ENCODE measurements around the gene SH2D3C. TPM values are rescaled to one million over a fixed set of nuclear protein-coding genes. Genes with fewer than 3 reads are reported as not detected.

SH2D3C gene
- total RNA-seq, 1 experiment from 2014 or later = not detected

DNA sequence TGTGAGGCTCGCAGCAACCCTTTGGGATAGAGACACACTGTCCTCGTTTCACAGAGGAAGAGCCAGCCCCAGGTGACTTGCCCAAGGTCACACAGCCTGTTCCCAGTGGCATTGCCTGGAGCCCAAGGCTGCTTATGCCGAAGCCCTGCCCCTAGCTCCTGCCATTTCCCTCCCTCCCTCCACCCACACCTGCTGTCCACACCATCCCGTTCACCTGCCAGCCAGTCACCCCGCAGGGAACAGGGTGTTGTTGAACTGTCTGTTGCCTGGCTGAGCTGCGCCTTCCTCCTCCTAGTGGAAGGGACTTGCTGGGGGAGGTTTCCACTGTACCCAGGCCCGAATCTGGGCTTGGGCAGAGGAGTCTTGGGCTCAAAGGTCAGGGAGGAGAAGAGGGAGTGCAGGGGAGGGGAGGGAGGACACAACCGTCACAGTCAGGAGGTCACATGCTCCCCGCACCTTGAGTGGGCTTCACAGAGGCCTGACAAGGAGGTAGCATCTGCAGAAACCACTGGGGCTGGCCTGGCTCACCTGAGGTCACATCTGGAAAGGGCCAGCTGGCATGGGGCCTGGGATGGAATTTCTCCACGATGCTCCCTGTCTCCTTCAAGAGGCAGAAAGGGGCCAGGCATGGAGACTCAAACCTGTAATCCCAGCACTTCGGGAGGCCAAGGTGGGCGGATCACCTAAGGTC lies 56.3 kb downstream of the SH2D3C start:
- no peak for DNase-seq (ENCODE audit: low read depth)

DNA sequence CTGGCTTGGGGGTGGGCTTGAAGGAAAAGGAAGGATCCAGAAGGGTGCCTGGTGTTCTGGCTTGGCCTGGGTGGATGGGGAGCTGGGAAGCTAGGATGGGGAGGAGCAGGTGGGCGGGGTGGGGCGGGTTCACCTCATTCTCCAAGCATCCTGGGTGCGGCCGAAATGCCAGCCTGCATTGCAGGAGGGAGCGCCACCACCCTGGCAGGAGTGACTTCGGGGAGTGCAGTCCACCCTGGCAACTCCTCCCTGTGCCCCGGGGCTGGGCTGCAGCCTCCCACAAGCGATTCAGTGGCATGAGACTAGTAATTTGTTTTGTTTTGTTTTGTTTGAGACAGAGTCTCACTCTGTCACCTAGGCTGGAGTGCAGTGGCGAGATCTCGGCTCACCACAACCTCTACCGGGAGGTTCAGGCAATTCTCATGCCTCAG lies 57.1 kb downstream of the SH2D3C start:
- DNase-seq (ENCODE audit: low read depth) = no peak

DNA sequence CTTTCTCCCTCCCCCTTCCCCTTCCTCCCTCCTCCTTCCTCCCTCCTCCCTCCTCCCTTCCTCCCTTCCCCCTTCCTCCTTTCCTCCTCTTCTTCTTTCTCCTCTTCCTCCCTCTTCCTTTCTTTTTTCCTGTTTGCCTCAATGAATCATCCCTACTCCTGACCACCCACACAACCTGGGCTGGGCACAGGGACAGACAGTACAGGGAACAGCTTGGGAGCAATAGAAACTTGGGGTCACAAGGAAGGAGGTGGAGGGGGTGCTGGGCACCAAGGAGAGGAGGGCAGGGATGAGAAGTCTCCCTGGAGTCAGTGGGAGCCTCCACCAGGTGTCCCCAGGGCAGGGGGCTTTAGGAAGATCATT lies 57.6 kb downstream of the SH2D3C start:
- no peak for DNase-seq (ENCODE audit: low read depth)

DNA sequence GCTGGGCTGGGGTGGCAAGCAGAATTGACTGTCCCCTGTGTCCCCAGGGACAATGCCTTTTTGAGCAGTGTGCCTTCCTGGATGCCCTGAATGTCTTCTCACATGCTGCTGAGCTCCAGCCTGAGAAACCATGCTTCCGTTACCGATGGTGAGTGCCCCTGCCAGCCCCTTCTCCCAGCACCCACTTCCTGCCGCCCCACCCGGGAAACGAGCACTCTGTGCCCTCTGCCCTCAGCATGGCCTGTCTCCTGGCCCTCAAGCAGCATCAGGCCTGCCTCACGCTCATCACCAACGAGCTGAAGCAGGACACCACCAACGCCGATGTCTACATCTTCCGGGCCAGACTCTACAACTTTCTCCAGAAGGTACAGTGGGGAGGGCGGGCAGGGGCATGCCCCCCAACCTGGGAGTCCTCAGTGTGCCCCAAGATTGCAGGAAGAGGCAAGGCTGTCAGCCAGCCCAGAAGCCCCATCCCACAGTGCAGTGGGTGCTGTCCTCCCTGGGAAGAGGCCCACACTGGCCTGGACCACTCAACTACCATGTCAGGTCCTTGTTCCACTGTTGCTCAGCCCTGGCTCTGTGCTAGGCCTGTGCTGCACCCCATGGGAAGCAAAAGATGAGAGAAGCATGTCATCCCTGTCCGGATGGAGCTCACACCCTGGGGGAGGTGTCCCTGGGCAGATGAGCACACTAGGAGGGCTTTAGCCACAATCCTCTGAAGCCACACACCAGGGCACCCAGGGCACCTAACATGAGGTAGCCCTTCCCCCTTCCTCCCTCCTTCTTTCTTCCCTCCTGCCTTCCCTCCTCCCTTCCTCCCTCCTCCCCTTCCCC lies 58.2 kb downstream of the SH2D3C start:
- no peak for DNase-seq (ENCODE audit: low read depth)

DNA sequence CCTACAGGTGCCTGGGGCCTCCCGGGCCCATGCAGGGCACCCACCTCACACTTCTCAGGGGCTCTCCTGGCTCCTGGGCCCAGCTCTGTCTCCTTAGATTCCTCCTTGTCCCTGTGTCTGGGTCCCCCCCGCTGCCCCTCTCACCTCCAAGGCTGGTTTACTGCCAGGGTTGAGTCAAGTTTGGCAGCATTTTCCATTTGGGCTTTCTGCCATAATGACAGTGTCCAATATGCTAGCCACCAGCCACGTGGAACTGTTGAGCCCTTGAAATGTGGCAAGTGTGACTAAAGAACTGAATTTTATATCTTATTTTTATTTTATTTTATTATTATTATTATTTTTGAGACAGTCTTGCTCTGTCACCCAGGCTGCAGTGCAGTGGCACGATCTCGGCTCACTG lies 60.7 kb downstream of the SH2D3C start:
- DNase-seq (ENCODE audit: low read depth) = no peak

DNA sequence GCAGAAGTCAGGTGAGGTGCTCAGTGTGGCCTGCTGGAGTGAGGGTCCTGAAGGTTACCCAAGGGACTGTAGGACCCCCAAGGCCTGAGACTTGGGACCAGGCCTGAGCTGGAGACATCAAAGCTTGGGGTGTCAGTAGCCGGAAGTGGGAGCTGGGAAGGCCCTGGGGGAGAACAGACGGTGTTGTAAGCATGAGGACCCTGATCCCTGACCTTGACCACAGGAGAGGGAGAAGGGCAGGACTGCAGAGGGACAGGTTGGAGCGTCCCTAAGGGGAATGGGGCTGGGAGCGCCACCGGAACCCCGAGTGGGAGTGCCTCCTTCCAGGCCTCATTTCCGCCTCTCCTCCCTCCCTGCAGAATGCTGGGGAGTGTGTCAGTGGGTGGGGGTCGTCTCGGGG lies 62.1 kb downstream of the SH2D3C start:
- DNase-seq (ENCODE audit: low read depth) = no peak

DNA sequence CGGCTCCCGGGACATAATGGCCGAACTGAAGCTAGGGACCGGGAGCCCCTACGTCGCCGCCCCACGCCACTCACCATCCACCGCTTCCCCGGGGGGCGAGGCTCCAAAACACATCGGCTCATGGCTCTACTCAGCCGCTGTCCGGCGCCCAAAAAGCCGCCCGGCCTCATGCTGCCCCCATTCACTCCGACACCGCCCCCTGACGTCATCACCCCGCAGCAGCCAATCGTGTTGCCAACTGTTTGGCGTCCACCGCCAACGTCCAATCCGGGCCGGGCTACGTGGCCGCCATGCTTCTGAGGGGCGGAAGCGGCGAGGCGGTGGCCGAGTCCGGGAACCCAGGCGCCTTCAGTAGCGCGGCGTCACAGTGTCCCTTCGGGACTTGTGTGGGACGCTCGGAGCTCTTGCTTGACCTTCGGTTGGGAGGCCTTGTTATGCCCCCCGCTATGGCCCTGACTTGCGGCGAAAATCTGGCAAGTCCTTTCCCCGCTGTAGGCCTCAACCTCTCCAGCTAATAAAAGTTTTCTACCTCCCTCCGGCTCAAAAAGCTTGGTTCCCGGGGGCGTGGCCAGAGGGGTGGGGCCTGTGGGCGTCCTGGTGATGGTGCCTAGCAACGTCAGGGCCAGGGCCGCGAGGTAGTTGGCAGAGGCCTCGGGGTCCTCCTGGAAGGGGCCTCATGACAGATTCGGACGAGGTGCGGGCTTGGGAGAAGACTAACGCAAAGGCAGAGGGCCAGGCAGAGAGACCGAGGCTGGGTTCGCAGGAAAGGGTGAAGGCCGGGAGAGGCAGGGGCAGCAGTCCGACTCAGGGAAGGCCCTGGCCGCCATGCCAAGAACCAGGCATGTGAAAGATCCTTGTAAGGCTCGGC lies 62.8 kb downstream of the SH2D3C start, which contains the start of the genes PTRH1 and TTC16:
Gene PTRH1 (minus strand): TSS at position 194 of the 868 bp plus-strand sequence. CDS start 24 bp downstream, at position 170.
Gene TTC16 (plus strand): TSS at position 610 of the 868 bp plus-strand sequence. CDS start 67 bp downstream, at position 677.
- peak; percentile 94 for DNase-seq (ENCODE audit: low read depth)

DNA sequence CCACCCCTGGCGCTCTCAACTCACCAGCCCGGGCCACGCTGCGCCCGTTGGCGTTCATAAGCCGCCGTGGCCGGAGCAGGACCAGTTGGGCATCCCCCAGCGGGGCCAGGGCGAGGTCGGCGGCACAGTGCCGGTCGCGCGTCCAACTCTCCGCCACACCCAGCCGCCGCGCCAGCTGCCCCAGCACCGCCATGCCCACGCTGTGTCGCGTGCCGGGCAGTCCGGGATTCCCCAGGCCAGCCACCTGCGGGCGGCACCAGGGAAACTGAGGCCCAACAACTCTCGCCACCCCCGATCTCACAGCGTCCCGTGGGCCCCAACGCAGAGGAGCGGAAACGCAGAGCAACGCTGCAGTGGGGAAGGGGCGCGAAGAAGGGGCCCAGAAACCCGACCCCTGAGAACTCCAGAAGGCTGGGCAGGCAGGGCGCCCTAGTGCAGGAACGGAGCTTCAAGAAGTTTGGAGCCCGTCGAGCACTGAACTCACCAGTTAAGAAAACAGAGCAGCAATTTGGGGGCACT lies 63.5 kb downstream of the SH2D3C start:
- DNase-seq (ENCODE audit: low read depth) = no peak

DNA sequence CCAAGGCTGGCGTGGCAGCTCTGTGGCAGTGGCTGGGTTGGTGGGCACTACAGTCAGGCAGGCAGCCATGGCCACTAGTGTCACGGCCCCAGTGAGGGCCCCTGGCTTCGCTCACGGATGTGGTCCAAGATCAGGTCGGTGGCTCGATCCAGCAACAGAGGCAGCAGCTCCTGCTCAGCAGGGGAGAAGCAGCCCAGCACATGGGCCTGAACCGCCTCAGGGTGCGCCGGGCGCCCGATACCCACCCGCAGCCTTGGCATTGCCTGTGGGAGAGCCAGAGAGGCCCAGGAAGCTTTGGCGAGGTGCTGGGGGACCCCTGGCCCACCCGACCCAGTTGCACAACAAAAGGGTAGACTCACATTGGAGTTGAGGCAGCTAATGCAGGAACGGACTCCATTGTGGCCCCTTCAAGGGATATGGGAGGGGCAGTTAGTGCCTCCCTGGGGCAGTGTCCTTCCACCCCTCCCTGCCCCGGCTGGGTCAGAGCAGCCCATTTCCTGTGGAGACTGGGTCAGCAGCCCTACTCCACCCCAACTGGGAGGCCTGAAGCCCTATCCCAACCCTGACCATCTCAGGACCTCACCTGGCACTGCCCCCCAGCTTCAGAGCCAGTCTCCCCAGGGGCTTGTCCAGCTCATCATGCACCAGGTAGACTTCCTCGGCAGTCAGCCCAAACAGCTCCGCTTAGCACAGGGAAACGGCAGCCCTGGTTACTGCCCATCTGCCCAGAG lies 64.3 kb downstream of the SH2D3C start:
- DNase-seq (ENCODE audit: low read depth) = no peak

DNA sequence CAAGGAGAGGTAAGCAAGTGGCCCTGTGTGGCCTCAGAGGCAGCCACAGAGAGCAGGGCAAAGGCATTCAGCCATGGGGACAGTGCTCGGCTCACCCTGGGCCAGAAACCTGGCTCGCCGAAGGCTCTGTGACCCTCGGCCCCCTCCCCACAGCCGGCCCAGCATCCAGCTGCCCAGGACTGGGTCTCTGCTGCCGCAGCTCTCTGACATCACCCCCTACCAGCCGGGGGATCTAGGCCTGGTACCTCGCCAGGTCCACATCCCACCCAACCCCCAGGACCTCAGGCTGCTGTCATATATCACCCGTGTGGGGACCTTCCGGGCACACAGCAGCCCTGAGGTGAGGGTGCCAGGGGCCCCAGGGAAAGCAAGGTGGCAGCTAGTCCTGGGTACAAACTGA lies 65.6 kb downstream of the SH2D3C start:
- DNase-seq (ENCODE audit: low read depth) = no peak

DNA sequence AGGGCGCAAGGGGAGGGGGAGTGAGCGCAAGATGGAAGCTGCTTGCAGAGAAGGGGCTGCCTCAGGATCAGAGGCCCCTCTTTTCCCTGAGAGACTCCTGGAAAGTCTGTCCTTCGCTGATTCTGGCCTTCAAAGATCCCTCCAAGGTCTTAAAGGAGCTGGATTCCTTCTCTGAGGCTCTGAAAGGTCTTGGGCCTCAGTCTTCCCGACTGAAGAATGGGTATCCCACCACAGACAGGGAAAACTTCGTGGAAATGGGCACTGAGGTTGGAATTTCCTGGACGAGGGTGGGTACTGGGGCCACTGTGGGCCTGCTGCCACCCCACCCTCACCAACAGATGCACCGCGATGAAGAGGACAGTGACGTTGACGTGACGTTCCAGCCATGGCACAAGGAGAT lies 66.1 kb downstream of the SH2D3C start:
- DNase-seq (ENCODE audit: low read depth) = no peak

DNA sequence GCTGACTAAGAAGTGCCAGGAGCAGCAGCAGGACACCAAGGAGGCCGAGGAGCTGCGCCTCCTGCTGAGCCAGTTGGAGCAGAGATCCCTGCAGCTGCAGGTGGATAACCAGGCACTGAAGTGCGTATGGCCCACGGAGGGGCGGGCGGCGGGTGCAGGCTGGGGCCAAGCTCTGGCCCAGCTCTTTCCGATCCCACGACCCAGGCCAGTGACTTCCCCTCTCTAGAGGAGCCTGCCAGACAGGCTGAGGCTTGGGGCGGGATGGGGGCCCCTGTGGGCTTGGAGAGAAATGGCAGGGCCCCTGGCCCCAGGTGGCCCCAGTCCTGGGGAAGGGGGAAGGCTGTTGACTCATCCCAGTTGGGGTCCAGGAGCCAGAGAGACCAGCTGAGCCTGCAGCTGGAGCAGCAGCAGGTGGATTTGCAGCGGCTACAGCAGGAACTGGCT lies 66.6 kb downstream of the SH2D3C start:
- DNase-seq (ENCODE audit: low read depth) = no peak

DNA sequence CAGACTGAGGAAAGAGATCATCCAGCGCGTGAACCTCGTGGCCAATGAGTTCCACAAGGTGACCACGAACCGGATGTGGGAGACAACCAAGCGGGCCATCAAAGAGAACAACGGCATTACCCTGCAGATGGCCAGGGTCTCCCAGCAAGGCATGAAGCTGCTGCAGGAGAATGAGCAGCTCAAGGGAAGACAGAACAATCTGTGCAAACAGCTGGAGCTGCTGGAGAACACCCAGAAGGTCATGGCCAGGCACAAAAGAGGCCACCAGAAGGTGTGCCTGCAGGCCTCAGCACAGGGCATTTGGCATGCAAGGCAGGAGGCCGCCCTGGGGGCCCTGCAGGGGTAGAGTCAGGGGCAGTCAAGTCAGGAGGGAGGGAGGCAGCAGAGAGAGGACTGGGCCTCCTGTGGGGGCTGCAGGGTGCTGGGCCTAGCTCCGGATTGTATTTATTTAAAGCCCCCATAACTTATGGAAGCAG lies 67.2 kb downstream of the SH2D3C start:
- no peak for DNase-seq (ENCODE audit: low read depth)

DNA sequence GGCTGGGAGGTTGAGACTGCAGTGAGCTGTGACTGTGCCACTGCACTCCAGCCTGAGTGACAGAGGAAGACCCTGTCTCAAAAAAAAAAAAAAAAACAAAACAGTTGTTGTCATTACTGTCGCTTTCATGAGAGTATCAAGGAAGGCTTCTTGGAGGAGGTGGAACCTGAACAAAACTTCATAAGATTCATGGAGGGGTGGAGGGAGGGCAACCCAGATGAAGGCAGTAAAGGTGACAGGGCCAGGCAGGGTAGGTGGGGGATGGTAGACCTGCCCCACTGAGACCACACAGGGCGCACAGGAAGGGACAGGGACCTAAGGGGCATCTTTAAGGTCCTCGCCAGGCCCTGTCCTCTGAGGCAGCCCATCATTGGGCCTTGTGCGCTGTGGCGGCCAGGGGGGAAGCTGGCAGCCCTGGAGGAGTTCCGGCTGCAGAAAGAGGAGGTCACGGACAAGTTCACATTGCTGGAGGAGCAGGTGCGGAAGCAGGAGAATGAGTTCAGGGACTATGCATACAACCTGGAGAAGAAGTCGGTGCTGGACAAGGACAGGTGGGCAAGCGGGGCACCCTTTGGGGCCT lies 68.2 kb downstream of the SH2D3C start:
- no peak for DNase-seq (ENCODE audit: low read depth)

DNA sequence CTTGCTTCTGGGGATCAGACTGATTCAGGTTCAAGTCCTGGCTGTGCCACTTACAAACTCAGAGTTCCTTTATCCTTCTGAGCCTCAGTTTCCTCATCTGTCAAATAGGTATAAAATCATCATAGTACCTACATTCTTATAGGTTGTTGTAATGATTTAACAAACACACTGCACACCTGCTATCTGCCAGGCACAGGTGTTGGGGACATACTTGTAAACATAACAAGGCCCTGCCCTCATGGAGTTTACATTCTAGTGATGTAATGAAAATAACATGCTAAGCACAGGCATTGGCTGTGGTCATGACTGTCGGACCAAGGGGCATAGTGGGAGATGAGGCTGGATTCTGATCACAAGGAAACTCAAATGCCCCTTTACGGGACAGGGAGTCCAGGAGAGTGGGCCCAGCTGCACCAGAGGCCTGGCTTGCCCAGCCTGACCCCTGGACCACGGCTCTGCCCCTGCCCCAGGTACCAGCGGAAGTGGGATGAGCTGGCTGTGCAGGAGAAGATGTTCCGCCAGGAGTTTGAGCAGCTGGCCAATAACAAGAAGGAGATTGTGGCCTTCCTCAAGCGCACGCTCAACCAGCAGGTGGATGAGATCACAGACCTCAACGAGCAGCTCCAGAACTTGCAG lies 69.4 kb downstream of the SH2D3C start:
- DNase-seq (ENCODE audit: low read depth) = no peak

DNA sequence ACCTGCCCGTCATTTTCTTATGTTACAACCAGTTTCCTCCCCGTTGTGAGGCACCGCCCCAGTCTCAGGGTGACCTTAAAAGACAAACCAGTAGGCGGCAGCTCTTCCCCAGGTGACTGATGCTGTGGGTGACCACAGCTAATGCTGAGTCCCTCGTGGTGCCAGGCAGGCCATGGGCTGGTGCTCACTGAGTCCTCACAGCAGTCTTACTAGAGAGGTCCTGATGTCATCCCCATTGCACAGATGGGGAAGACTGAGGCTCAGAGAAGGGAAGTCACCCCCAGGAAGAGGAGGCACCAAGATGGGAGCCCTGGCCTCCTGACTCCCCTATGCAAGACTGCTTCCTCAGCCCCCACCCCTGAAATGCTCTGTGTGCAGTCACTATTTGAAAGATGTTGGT lies 70.7 kb downstream of the SH2D3C start:
- DNase-seq (ENCODE audit: low read depth) = no peak

DNA sequence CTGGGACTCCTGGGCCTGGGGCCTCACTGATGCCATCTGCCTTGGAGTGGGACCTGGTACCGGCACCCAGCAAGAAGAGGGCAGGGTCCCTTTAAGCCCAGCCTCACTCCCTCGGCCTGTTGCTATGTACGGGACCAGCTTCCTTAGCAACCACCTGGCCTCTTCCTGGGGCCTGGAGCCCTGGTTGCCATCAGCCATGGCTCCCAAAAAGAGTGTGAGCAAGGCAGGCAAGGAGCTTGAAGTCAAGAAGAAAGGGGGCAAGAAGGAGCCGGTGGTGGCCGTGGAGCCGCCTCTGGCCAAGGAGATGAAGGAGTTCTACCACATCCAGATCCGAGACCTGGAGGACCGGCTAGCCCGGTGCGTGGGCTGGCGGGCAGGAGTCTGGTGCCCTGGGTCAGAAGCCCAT lies 71.6 kb downstream of the SH2D3C start, which contains the start of gene CFAP157:
Gene CFAP157 (plus strand): TSS at position 153 of the 406 bp plus-strand sequence. CDS start 44 bp downstream, at position 197.
- no peak for DNase-seq (ENCODE audit: low read depth)

DNA sequence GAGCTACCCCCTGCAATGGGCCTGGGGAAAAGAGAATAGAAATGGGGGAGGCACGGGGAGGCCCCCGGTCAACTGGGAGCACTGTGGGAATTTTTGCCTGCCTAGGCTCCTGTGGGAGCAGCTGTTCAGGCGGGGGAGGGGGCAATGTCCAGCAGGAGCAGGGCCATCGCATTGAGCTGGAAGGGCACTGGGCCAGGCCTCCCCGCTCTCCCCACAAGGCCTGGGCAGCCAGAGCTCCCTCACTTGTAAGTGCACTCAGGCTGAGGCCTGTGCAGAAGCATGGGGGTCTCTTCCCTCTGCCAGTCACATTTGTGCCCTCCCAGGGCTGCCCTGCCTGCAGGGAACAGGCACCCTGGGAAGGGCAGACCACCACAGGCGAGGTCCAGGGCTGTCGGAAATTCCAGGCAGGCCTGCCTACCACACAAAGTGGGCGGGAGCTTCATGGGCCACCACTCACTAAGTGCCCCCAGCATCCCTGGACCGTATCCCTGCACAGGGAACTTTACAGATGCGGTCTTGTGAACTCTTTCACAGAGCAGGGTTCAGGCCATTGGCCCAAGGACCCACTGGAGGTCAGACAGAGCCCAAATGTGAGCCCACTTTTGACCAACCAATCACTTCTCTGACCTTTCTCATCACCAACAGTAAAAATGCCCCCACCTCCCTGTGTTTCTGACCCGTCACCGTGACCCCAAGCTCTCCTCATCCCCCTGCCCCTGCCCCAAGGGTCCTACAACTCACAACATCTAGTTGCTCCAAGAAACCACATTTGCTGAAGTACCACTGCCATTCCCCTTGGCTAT lies 72.7 kb downstream of the SH2D3C start:
- DNase-seq (ENCODE audit: low read depth) = peak; percentile 31
